Fibroblast of mammary gland (primary cell): ENCODE data around the gene GPR139.

Experiments used
- DNase-seq: peaks from one replicate; pipeline ENCODE4 v3.0.0-alpha.2; 2010; ENCODE audit warnings: low read depth
- H3K4me3 ChIP-seq: 2 replicates; pipeline ENCODE4 v1.5.1; 2011; ENCODE audit warnings: low read depth, mild to moderate bottlenecking, low read length, moderate library complexity; ENCODE audit not compliant: control insufficient read depth
- TF ChIP-seq, protein P1 (sequence below): conservative IDR thresholded peaks from 2 replicates; pipeline ENCODE4 v1.5.1; 2011; ENCODE audit warnings: low read depth, low read length, inconsistent platforms; ENCODE audit not compliant: control insufficient read depth, insufficient read depth

GPR139 gene

GRCh38 chr16:20042848-20043247, 30.8 kb downstream of the GPR139 start:
- no peak overlapping the region for H3K4me3 ChIP-seq
- no peak for DNase-seq
- TF ChIP-seq, protein P1, sequence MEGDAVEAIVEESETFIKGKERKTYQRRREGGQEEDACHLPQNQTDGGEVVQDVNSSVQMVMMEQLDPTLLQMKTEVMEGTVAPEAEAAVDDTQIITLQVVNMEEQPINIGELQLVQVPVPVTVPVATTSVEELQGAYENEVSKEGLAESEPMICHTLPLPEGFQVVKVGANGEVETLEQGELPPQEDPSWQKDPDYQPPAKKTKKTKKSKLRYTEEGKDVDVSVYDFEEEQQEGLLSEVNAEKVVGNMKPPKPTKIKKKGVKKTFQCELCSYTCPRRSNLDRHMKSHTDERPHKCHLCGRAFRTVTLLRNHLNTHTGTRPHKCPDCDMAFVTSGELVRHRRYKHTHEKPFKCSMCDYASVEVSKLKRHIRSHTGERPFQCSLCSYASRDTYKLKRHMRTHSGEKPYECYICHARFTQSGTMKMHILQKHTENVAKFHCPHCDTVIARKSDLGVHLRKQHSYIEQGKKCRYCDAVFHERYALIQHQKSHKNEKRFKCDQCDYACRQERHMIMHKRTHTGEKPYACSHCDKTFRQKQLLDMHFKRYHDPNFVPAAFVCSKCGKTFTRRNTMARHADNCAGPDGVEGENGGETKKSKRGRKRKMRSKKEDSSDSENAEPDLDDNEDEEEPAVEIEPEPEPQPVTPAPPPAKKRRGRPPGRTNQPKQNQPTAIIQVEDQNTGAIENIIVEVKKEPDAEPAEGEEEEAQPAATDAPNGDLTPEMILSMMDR: no peak

DNA sequence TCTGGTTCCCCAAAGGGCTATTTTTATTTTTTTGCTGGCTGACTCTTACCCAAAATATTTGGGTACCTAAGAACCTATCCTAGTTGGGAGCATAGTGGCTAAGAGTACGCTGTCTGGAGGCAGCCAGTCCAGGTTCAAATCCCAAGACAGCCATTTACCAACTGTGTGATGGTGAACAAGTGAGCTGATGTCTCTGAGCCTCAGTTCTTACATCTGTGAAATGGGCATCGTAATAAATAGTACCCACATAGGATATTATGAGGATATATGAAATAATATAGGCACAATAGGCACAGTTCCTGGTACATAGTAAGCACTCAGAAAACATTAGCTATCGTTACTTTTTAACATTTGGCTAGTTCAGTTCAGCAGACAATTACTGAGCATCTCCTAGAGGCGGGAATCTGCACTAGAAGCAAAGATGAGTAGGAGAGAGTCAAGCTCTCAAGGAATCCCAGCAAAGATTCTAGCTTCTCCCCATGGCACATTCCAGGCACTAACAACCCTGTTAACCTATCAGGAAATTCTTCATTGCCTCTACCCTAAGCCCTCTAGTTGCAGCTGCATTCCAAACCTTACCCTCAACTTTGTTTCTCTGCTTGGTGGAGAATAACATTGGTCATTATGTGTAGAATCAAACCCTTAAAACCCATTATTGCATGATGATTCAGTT, 31.6 kb downstream of the GPR139 start:
- DNase-seq: no peak
- no peak overlapping the region for H3K4me3 ChIP-seq
- TF ChIP-seq, protein P1: no peak

DNA sequence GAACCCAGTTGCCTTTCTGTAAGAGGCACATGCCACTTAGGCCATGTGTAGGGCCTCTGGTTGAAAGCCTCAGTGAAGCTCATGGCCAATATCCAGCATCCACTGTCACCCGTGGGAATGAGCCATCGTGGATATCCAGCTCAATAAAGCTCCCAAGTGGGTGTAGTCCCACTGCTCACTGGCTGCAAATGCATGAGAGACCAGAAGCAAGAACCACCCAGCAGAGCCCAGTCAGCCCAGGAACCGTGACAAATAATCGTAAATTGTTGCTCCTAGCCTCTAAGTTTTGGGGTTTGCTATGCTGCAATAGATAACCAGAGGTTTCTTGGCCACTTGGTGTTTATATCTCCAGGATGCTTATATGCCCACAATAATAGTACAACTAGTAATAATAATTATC, 33.7 kb downstream of the GPR139 start:
- DNase-seq: no peak
- no peak overlapping the region for H3K4me3 ChIP-seq
- TF ChIP-seq, protein P1: no peak

GRCh38 chr16:20029611-20030010, 44.1 kb downstream of the GPR139 start:
- TF ChIP-seq, protein P1: no peak
- DNase-seq: no peak
- no peak overlapping the region for H3K4me3 ChIP-seq

DNA sequence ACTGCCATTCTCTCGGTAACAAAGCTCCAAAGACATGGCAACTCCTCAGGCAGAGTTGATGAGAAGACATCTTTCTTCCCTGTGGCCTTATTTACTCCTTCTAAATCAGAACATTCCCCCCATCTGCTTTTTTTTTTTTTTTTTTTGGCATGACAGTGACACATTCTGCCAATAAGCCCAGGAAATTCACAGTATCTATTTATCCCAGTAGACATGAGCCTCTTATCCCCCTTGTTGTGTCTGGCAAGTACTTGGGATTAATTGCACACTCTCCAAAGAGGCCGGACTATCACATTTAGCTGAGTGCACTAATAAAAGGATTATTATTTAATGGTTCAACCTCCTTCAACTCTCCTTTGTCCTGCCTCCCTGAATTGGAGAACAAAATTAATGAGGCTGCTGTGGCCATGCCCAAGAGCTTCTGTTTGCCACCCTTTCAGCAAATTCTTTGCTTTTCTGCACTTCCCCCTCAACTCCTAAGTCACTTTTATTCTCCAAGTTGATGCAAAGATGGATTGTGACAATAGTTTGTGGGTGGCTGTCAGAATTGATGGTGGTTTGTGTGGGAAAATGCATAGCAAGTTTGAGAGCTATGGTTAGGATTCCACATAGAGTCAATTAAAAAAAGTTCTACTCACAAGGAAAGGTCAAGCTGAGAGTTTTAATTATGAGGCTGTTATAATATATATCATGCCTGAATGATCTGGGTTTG, 47.2 kb downstream of the GPR139 start:
- H3K4me3 ChIP-seq: no peak overlapping the region
- TF ChIP-seq, protein P1: no peak
- DNase-seq: no peak

- no peak overlapping the region for H3K4me3 ChIP-seq
- TF ChIP-seq, protein P1: no peak
- DNase-seq: peak; percentile 1
These were observed 50.5 kb downstream of the GPR139 start for GRCh38 chr16:20023190-20023589.

- H3K4me3 ChIP-seq: no peak overlapping the region
- DNase-seq: no peak
- TF ChIP-seq, protein P1: no peak
These were observed 52.7 kb downstream of the GPR139 start for GRCh38 chr16:20020976-20021375.
